ENCODE data around the gene TPP1.

DNA sequence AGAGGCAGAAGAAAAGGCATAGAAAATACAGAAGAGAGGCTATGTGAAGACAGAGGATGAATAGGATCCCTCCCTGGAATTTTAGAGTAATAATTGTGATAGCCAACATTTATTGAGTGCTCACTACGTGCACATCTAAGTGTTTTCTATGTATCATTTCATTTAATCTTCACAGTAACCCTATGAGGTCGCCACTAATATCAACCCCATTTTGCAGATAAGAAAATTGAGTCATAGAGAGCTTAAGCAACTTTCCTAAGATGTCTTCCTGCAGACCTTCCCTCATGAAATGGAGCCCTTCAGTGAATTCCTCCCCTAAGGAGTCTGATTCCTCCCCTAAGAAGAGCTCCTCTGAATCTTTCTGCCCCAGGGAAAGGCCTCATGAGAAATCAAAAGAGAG, 53.9 kb downstream of the TPP1 start:
- TF ChIP-seq, protein P1, sequence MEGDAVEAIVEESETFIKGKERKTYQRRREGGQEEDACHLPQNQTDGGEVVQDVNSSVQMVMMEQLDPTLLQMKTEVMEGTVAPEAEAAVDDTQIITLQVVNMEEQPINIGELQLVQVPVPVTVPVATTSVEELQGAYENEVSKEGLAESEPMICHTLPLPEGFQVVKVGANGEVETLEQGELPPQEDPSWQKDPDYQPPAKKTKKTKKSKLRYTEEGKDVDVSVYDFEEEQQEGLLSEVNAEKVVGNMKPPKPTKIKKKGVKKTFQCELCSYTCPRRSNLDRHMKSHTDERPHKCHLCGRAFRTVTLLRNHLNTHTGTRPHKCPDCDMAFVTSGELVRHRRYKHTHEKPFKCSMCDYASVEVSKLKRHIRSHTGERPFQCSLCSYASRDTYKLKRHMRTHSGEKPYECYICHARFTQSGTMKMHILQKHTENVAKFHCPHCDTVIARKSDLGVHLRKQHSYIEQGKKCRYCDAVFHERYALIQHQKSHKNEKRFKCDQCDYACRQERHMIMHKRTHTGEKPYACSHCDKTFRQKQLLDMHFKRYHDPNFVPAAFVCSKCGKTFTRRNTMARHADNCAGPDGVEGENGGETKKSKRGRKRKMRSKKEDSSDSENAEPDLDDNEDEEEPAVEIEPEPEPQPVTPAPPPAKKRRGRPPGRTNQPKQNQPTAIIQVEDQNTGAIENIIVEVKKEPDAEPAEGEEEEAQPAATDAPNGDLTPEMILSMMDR (IDR thresholded peaks at IDR 0.05; ENCODE audit: poor library complexity) = no peak
- TF ChIP-seq EZH2phosphoT487 (IDR thresholded peaks at IDR 0.05; ENCODE audit: low read depth, severe bottlenecking, unreplicated experiment) (no peak), EZH2 (IDR thresholded peaks at IDR 0.05; ENCODE audit: borderline replicate concordance) (no peak)
